Transverse colon (tissue), 4 donors: ENCODE data around the gene RAI14. TPM values are rescaled to one million over a fixed set of nuclear protein-coding genes. Genes with fewer than 3 reads are reported as not detected.

Experiments used
- DNase-seq: peaks from one replicate; pipeline ENCODE4 v3.0.0-alpha.2; 2019
- H3K27ac ChIP-seq, 4 donors: fragments of 200-600 bp; sonication (generic); 2 replicates each; pipeline ENCODE4 v1.5.1; 2016 to 2018; ENCODE audit warnings: inconsistent platforms in 4 of 4
- H3K27me3 ChIP-seq: fragments of 200-600 bp; sonication (generic); 2 replicates; pipeline ENCODE4 v1.5.1; 2017; ENCODE audit warnings: inconsistent platforms
- H3K36me3 ChIP-seq, 4 donors: fragments of 200-600 bp; sonication (generic); 2 replicates each; pipeline ENCODE4 v1.5.1; 2017 to 2019; ENCODE audit warnings: inconsistent platforms in 4 of 4
- H3K4me1 ChIP-seq, 4 donors: fragments of 200-600 bp; sonication (generic); 2 replicates each; pipeline ENCODE4 v1.5.1; 2017 to 2020; ENCODE audit warnings: inconsistent platforms in 4 of 4
- H3K4me3 ChIP-seq, 4 donors: fragments of 200-600 bp; sonication (generic); 1 replicate in 1 of 4; 2 replicates in 3 of 4; pipeline versions ENCODE4 v1.5.1 to v1.6.1; 2017 to 2019; ENCODE audit warnings: inconsistent platforms in 4 of 4
- H3K9me3 ChIP-seq, 2 donors: fragments of 200-600 bp; sonication (generic); 2 replicates each; pipeline ENCODE4 v1.5.1; 2017 to 2019; ENCODE audit warnings: inconsistent platforms in 2 of 2
- EP300 ChIP-seq: sonication (generic); formaldehyde crosslinking; IDR thresholded peaks from one replicate; pipeline ENCODE4 v1.6.1; 2017; ENCODE audit warnings: antibody characterized with exemption, low read depth
- POLR2A ChIP-seq: fragments of 450-650 bp; IDR thresholded peaks from one replicate; pipeline ENCODE4 v1.6.1; 2016; ENCODE audit warnings: antibody characterized with exemption, mild to moderate bottlenecking, moderate library complexity
- POLR2AphosphoS5 ChIP-seq, 3 donors: sonication (generic); formaldehyde crosslinking; IDR thresholded peaks; one replicate each; pipeline ENCODE4 v1.6.1; 2016; ENCODE audit warnings: antibody characterized with exemption in 3 of 3
- WGBS, 2 donors: methylation state at CpG; one replicate each; pipeline ENCODE4 v1.1.5; 2018; ENCODE audit warnings: low coverage in 1 of 2; 5-methylcytosine and 5-hydroxymethylcytosine counted together
- in situ Hi-C, 4 donors: fragments of 200-750 bp; cut with MboI; loops; one replicate each; pipeline versions ENCODE4 v1.15.0 to v1.15.1; 2017; ENCODE audit warnings: low sequenced_read_pairs in 3 of 4, low pct_ligation_motif_present in 1 of 4, low pct_unique_long_range_greater_than_20kb in 1 of 4
- intact Hi-C: fragments of 100-400 bp; cut with DNase I; formaldehyde crosslinking; loops from one replicate; pipeline ENCODE4 v1.15.1; 2023; ENCODE audit warnings: low total_unique reads
- total RNA-seq, 4 donors: library from RNA; depleted of rRNA; stranded (reverse); fragments of >200 nt; gene quantifications; one replicate each; pipeline ENCODE4 v1.1.0, GENCODE V29; 2016
- TF ChIP-seq, protein P1 (sequence below), 5 experiments: fragments of 200-600 bp in 3 of 5; fragments of 450-650 bp in 2 of 5; sonication (generic) in 3 of 5; IDR thresholded peaks; 1 replicate in 2 of 5; 2 replicates in 3 of 5; pipeline ENCODE4 v1.5.1; 2016 to 2017; ENCODE audit warnings: antibody characterized with exemption in 5 of 5, inconsistent platforms in 3 of 5, mild to moderate bottlenecking in 2 of 5, moderate library complexity in 1 of 5

RAI14 gene
- total RNA-seq, 4 donors from 2014 or later: 13.9 to 18.3 (median 15.3) TPM

DNA sequence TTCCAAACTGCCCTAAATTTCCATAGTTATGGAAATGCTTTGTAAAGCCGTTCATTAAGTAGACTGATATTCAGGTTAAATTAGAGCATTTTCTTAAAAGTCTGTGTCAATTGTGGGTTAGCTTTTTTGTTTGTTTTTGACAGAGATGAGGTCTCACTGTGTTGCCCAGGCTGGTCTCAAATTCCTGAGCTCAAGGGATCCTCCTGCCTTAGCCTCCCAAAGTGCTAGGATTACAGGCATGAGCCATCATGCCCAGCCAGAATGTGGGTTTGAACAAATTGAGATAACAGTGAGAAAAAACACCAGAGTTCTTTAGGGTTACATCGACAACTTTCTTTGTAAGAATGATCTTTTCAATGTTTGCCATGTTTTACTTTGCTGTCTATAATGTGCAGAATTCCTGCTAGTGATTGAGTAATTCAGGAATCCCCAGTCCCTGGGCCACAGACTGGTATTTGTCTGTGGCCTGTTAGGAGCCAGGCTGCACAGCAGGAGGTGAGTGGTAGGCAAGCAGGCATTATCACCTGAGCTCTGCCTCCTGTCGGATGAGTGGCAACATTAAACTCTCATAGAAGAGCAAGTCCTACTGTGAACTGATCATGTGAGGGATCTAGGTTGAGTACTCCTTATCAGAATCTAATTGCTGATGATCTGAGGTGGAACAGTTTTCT is 80.5 kb downstream of the RAI14 start:
- no peak for DNase-seq
- intact Hi-C loops: no loop called here
- Histone ChIP-seq H3K27me3 (no peaks in the 10 kb centered on the region), H3K9me3 (no peaks in the 10 kb centered on the region), H3K4me1 (peaks cover 0 to 23% (median 4%) of the 10 kb centered on the region in 4 donors), H3K4me3 (no peak overlapping the region), H3K27ac (no peak overlapping the region), H3K36me3 (no peaks in the 10 kb centered on the region)
- 89 to 100% methylated on average over 2 to 3 of the region's 3 CpGs for WGBS, 2 donors
- in situ Hi-C loops: no loop called here
- no peak for TF ChIP-seq POLR2A
- TF ChIP-seq, protein P1, sequence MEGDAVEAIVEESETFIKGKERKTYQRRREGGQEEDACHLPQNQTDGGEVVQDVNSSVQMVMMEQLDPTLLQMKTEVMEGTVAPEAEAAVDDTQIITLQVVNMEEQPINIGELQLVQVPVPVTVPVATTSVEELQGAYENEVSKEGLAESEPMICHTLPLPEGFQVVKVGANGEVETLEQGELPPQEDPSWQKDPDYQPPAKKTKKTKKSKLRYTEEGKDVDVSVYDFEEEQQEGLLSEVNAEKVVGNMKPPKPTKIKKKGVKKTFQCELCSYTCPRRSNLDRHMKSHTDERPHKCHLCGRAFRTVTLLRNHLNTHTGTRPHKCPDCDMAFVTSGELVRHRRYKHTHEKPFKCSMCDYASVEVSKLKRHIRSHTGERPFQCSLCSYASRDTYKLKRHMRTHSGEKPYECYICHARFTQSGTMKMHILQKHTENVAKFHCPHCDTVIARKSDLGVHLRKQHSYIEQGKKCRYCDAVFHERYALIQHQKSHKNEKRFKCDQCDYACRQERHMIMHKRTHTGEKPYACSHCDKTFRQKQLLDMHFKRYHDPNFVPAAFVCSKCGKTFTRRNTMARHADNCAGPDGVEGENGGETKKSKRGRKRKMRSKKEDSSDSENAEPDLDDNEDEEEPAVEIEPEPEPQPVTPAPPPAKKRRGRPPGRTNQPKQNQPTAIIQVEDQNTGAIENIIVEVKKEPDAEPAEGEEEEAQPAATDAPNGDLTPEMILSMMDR (IDR thresholded peaks at IDR 0.05): no peak
- TF ChIP-seq EP300: no peak
- TF ChIP-seq POLR2AphosphoS5 (IDR thresholded peaks at IDR 0.05): no peak

DNA sequence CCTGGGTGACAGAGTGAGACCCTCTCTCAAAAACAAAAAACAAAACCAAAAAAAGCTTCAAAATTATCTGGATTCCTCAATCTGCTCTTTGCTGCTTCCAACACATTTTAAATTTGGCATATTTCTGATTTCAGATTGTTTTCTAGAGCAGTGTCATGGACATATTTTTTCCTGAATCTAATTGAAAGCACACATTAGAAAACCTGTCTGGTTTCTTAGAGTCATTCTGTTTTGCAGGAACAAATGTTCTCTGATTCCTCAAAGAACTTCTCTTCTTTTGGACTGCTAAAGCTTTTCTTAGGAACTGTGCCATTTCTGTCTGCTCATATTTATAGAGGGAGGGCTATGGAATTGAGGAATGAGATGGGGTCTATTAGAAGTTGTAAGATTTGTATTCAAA is 81.6 kb downstream of the RAI14 start:
- Histone ChIP-seq H3K4me1 (peaks cover 0 to 19% (median 4%) of the 10 kb centered on the region in 4 donors), H3K27ac (no peak overlapping the region), H3K4me3 (no peak overlapping the region), H3K36me3 (no peaks in the 10 kb centered on the region), H3K27me3 (no peaks in the 10 kb centered on the region), H3K9me3 (no peaks in the 10 kb centered on the region)
- DNase-seq: no peak
- intact Hi-C loops (no loop called here), in situ Hi-C loops (no loop called here)
- TF ChIP-seq EP300 (no peak), POLR2A (no peak), POLR2AphosphoS5 (IDR thresholded peaks at IDR 0.05) (no peak)
- TF ChIP-seq, protein P1 (IDR thresholded peaks at IDR 0.05): no peak

DNA sequence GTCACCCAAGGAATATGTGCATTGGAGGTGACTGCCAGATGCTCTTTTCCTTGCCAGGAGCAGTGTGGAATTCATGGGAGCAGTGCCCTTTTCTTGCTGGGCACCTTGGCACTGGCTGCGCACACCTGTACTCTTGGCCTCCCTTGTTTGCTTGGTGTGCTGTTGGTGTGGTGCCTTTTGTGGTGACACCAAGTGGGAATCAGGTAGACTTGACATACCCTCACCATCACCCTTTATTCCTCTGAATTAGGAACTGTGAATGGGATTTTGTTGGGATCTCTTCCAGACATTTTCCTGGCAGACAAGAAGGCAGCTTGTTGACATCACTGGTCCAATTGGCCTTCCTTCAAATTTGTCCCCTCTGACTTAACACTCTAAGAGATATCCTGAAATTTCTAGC is 82.3 kb downstream of the RAI14 start:
- in situ Hi-C loops: no loop called here
- Histone ChIP-seq H3K4me1 (peaks cover 0 to 19% (median 4%) of the 10 kb centered on the region in 4 donors), H3K9me3 (no peaks in the 10 kb centered on the region), H3K4me3 (no peak overlapping the region), H3K27me3 (no peaks in the 10 kb centered on the region), H3K36me3 (no peaks in the 10 kb centered on the region), H3K27ac (no peak overlapping the region)
- intact Hi-C loops: no loop called here
- TF ChIP-seq, protein P1 (IDR thresholded peaks at IDR 0.05): no peak
- TF ChIP-seq POLR2A (no peak), POLR2AphosphoS5 (IDR thresholded peaks at IDR 0.05) (no peak), EP300 (no peak)
- 100% methylated on average over 1 of the region's 1 CpG; no CpG with 5 or more reads in 1 of the 2 donors for WGBS, 2 donors
- DNase-seq: no peak

DNA sequence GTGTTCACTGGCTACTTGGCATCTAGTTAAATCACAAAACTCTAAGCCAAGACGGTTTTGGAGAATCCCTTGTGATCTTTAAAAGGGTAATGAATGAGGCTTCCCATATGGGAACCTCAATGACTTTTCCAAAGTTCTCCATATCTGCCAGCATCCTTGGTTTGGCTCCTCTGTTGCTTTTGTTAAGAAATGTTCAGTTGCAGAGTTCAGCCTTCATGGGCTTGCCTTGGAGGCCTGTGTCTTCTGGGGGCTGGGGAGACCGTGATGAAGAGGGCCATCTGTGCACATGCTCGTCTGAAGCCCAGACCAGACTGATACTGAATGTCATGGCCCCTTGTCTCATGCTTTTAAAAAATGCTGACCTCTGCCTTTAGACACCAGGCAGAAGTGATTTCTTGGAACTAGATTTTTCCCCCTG is 84.3 kb downstream of the RAI14 start:
- DNase-seq: no peak
- Histone ChIP-seq H3K9me3 (no peaks in the 10 kb centered on the region), H3K27me3 (no peaks in the 10 kb centered on the region), H3K4me3 (no peak overlapping the region), H3K36me3 (no peaks in the 10 kb centered on the region), H3K4me1 (peaks cover 0 to 19% (median 4%) of the 10 kb centered on the region in 4 donors), H3K27ac (no peak overlapping the region)
- intact Hi-C loops: no loop called here
- WGBS, 2 donors: 60 to 65% methylated on average over 1 to 3 of the region's 3 CpGs
- TF ChIP-seq EP300 (no peak), POLR2A (no peak), POLR2AphosphoS5 (IDR thresholded peaks at IDR 0.05) (no peak)
- TF ChIP-seq, protein P1 (IDR thresholded peaks at IDR 0.05): no peak
- in situ Hi-C loops: no loop called here
